HG02884 (cell line): ENCODE measurements around the gene ATG10.
"Not testable (repeated sequence)": the region's sequence is repeated elsewhere in the genome, so short reads cannot be mapped to it uniquely, and the experiment has no call there.

Source experiments
- ATAC-seq: cut with Tn5 transposase; IDR thresholded peaks from one replicate; pipeline ENCODE4 v1.9.1; 2021; ENCODE audit warnings: mild to moderate bottlenecking, moderate library complexity; ENCODE audit not compliant: unreplicated experiment

ATG10 gene

DNA sequence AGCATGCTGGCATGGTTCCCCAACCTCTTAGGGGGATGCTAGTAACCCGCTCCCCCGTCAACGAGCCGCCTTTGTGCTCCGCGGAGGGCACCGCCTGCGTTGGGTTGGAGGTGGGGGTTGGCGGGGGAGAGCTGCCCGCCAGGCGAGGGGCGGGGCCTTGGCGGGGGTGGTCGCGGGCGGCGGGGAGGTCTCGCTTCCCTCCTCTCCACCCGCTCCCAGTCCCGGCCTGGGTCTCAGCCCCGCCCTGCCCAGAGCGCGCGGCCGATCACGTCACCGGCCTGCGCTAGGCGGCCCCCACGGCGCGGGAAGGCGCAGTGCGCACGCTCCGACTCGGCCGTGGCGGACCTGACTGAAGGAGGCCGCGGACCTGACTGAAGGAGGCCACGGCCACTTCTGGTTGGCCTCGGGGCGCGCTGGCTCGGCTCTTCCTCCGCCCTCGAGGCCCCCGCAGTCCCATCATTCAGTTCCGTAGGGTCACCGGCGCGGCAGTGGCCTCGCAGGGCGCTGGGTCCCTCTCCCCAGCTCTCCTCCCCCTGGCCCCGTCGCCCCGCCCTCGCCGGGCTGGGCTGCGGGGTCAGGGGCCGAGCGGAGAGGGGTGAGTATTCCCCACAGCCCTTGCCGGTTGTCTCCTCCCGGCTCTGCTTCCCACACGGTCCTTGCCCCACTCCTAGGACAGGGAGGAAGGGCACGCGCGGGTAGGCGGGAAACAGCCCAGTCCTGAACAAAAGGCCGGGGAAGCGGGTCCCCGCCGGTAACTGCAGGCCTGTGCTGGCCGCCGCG is at the start of gene ATG10:
Gene ATG10 (plus strand): TSS at position 312 of the 780 bp plus-strand sequence. CDS start 15,548 bp downstream, outside the sequence.
- peak; percentile 96 for ATAC-seq

- ATAC-seq: no peak
Observed at GRCh38 chr5:81922854-81923279, 49.0 kb upstream of the ATG10 start.

GRCh38 chr5:81924442-81924841 is 47.4 kb upstream of the ATG10 start:
- no peak for ATAC-seq

DNA sequence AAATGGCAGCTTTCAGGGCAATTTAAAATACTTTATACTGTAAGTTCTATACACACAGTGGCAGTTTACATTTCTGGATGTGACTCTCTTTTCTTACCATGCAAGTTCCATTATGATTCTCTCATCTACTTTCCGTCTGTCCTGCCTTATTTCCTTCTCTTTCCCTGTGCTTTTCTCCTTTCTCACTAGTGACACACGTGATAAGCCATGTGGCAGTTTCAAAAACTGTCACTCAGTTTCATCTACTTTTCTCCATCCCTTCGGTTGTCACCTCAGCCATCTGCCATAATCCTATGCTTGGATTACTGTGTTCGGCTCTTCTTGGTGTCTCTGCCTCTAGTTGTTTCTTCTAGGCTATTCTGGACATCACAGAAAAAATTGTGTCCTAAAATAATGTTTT is 46.8 kb upstream of the ATG10 start:
- ATAC-seq: no peak

GRCh38 chr5:81925981-81926380 is 45.8 kb upstream of the ATG10 start:
- no peak for ATAC-seq

- no peak for ATAC-seq
Observed at GRCh38 chr5:81936066-81936465, 35.8 kb upstream of the ATG10 start.

DNA sequence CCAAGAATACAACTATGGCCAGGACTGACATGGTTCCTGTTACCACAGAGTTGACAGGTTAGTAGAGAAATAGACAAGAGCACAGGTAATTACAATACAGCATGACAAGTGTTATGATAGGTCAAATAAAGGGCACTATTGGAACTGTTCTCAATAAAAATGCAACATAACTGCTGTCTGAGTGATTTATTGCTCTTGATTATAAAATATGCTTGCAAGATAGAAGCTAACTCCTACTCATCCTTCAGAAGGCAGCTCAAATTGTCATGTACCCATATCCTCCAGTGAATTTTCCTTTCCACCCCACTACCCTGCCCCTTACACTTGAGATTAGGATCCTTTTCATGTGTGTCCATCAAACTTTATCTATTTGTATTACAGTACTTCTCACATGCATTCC is 35.1 kb upstream of the ATG10 start:
- ATAC-seq: no peak

DNA sequence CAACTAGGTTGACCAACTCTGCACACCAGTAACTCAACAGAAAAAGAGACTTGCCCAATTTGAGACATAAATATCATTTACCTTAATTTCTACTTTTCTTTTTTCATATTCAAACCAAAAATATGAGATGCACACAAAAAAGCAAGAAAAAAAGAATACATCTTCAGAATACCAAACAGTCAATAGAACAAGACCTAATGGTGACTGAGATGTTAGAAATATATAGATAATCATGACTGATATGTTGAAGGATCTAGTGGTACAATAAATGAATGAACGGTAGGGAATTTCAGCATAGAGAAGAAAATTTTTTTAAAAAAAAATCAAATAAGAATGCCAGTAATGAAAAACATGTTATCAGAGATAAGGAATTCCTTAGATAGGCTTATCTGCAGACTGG is 29.1 kb upstream of the ATG10 start:
- ATAC-seq: no peak

DNA sequence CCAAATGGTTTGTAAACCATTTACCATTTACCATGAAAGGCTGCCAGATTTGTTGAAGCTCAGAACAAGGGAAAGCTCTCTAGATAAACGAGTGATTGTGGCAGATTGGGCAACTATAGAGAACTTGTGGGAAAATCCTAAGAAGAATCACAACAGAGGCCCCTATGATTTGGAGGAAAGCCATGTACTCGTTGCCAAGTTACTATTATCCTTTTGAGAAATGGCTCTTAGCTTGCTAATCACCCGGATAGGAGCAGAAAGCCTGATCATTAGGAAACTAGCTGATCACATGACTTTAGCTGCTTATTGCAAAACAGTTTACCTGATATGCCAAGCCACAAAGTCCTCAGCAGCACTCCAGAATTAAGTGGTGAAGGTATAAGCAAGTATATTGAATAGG is 23.5 kb upstream of the ATG10 start:
- ATAC-seq: no peak

DNA sequence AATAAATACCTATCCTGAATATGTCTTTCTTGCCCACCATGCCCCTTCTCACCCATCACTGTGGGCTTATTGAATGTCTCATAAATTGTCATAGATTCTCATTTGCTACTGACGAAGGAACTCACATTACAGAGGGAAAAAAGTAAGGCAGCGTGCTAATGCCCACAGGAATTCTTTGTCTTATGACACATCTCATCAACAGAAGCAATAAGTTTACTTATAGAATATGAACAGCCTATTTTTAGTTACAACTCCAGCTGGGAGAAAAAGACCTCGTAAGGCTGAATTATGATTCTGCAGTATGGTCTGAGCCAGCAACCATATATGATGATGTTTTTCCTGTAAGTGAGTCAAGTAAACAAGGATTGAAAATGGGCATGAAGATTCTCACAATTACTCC is 22.4 kb upstream of the ATG10 start:
- no peak for ATAC-seq

GRCh38 chr5:81950996-81951395 is 20.8 kb upstream of the ATG10 start:
- ATAC-seq: no peak

DNA sequence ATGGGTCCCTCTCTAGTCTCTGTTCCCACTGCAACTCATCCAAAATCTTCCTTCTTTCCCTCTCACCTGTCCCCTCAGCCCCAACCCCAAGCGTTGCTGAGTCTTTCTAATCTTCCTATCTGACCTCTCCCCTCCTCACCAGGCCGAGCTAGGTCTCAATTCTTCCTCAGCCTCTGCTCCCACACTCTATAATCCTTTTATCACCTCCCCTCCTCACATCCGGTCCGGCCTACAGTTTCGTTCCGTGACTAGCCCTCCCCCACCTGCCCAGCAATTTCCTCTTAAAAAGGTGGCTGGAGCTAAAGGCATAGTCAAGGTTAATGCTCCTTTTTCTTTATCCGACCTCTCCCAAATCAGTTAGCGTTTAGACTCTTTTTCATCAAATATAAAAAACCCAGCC is 17.0 kb upstream of the ATG10 start:
- ATAC-seq: not testable (repeated sequence)

GRCh38 chr5:81958129-81958528 is 13.7 kb upstream of the ATG10 start:
- ATAC-seq: not testable (repeated sequence)

DNA sequence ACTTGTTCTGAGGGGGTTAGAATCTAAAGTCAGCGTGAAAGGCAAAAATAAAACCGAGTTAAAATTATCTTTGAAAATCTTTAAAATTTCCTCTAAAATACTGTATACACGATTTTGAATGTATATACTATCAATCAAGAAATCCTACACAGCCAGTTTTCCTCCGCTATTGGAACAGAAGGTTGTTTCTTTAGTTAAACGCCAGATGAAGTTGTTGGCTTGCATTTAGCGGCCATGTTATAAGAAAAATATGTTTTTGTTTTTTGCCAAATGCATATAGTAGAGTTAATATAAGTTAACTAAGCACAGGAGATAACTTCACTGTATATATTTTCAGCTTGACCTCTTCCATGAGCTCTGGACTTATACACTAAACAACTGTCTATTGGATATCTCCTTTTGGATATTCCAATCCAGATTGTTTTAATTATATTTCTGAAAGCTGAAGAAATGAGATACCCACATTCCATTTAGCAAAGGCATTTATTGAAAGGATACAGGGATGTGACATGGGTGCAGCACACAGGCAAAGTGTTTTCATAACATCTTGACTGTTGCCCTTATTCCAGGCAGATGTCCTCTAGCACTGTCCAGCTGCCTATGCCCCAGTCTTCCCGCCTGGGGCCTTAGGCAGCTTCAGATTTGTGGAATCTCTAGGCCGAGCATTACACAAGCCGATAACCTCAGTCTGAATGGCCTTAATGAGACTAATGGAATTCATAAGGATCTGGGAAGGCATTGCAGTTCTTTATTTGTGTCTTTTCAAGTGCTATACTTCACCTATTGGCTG is 10.0 kb upstream of the ATG10 start:
- ATAC-seq: no peak

DNA sequence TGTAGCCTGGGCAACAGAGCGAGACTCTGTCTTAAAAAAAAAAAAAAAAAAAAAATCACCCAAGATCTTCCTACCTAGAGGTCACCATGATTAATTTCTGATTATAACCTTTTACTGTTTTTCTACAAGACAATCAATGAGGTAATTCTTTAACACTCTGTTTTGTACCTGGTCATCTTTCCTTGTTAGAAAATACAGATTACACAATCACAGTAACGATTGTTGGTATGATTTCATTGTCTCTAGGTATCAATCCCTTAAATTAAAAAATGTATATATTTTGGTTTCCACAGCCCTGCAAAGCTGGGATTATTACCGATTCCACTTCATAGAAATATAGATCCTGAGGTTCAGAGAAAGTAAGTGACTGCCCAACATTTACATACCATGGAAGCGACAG is 8.3 kb upstream of the ATG10 start:
- ATAC-seq: no peak

GRCh38 chr5:81965524-81965923 is 6.3 kb upstream of the ATG10 start:
- ATAC-seq: no peak

DNA sequence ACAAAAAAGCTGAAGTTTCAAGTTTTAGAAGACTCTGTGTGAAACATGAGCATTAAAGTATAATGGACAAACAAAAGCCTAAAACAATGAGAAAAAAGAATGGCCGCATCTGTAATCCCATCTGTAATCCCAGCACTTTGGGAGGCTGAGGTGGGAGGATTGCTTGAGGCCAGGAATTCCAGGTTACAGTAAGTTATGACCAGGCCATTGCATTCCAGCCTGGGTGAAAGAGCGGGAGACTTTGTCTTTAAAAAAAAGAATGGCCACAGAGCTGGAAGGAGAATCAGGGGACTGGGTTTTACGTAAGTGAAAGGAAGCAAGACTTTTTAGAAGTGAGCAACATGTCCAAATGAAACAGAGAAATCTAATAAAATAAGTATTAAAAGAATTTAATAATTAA is 2.6 kb upstream of the ATG10 start:
- ATAC-seq: no peak

DNA sequence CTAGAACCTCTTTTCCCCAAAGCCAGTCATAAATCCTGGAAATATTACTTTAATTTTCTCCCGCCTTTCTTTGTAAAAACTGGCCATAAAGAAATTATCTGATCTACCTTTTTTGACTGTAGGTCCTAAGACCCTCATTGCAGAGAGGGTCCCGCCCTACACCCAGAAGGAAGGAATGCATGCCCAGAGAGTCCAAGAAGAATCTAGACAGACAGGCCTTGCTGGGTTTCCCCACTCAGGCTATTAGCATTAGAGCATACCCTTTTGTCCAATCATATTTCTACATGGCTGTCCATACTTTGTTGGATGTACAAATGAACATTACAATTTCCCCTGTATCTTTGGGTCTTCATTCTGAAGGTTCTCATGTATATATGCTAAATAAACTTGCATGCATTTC is 1.9 kb upstream of the ATG10 start:
- ATAC-seq: no peak

DNA sequence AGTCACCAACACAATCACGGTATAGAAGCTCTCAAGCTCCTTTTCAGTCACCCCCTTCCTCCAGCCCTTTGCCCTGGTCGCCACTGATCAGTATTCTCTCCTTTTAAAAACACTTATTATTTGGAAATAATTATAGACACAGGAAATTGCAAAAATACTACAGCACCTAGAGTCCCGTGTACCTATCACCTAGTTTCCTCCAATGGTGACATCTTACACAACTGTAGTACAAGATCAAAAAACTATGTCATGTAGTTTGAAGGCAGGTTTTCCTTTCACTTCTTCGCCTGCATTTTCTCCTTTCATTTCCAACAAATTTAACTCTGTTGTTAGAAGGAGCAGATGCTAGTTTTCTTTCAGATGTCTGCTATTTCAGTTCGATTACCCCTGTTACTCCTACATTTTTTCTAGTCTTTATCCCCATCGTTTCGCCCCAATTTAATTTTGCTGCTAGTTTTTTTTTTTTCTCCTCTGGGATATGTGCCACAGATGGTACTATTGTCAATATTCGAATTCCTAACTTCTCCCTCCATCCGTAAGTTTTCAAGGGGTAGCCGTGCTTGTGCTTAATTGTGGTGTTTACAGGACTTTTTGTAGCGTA is 612 bp upstream of the ATG10 start:
- no peak for ATAC-seq

DNA sequence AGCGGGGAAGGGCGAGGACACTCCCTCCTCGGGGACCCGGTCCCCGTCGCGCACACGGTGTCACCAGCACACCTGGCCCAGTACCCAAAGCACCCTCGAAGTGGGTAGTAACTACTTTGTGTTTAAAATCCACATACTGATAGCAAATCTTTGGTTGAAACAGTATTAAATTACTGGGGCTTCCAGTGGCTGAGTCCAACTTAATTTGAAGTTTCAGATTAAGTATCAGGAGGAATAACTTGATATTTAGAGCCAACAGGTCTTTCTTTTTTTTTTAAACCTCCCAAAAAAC is 615 bp downstream of the ATG10 start:
- peak; percentile 39 for ATAC-seq

- ATAC-seq: no peak
Observed at GRCh38 chr5:81980160-81980559, 8.3 kb downstream of the ATG10 start.
